H1 (cell line): ENCODE results near the gene CTNNA3. TPM values are rescaled to one million over a fixed set of nuclear protein-coding genes. Genes with fewer than 3 reads are reported as not detected.

ENCODE experiments used
- CTCF ChIA-PET: fragments of 300-600 bp; sonication (Branson Sonifier 250); formaldehyde crosslinking; loops from one replicate; lab custom pipeline; 2021; ENCODE audit not compliant: partially characterized antibody; lab: Charles Lee
- POLR2A ChIA-PET: fragments of 300-600 bp; sonication (Branson Sonifier 250); formaldehyde crosslinking; loops from one replicate; lab custom pipeline; 2021; ENCODE audit warnings: inconsistent platforms; ENCODE audit not compliant: partially characterized antibody; lab: Charles Lee
- DNase-seq, 2 experiments: peaks; one replicate each; pipeline versions ENCODE4 v3.0.0 to v3.0.0-alpha.2; 2010 to 2022; ENCODE audit warnings: low spot score in 2 of 2, low read depth in 1 of 2, mixed read lengths in 1 of 2
- FAIRE-seq: peaks from 2 replicates; lab custom pipeline; 2011; peaks lifted over from hg19 to GRCh38; lab: Jason Lieb, UNC
- H2AFZ ChIP-seq: 2 replicates; pipeline ENCODE4 v1.8.1; 2012; ENCODE audit warnings: low read length, inconsistent platforms
- H2AK5ac ChIP-seq: 2 replicates; pipeline ENCODE4 v1.6.1; 2013; ENCODE audit warnings: low read depth, low read length
- H2BK120ac ChIP-seq: replicated peaks from 2 replicates; pipeline ENCODE3; 2013; ENCODE audit warnings: low read depth, low read length, inconsistent platforms
- H2BK12ac ChIP-seq: 2 replicates; pipeline ENCODE4 v1.6.1; 2013; ENCODE audit warnings: low read depth, low read length
- H2BK15ac ChIP-seq: 2 replicates; pipeline ENCODE4 v1.6.1; 2013; ENCODE audit warnings: low read length
- H2BK20ac ChIP-seq: 2 replicates; pipeline ENCODE4 v1.6.1; 2013; ENCODE audit warnings: low read length
- H2BK5ac ChIP-seq: 2 replicates; pipeline ENCODE4 v1.6.1; 2013; ENCODE audit warnings: low read depth, low read length
- H3K14ac ChIP-seq: 2 replicates; pipeline ENCODE4 v1.6.1; 2013; ENCODE audit warnings: inconsistent platforms; ENCODE audit not compliant: insufficient read length
- H3K18ac ChIP-seq: 2 replicates; pipeline ENCODE4 v1.6.1; 2013; ENCODE audit warnings: low read length; ENCODE audit errors: extremely low read depth
- H3K23ac ChIP-seq: 2 replicates; pipeline ENCODE4 v1.6.1; 2013; ENCODE audit warnings: inconsistent platforms; ENCODE audit not compliant: insufficient read length
- H3K23me2 ChIP-seq: 2 replicates; pipeline ENCODE4 v1.6.1; 2013; ENCODE audit warnings: low read depth, low read length
- H3K27ac ChIP-seq: 2 replicates; pipeline ENCODE4 v1.6.1; 2011; ENCODE audit warnings: low read depth, low read length, inconsistent platforms
- H3K27me3 ChIP-seq, 4 experiments: replicated peaks in 1 of 4; 1 replicate in 1 of 4; 2 replicates in 3 of 4; pipeline versions ENCODE4 v1.6.1 to v1.8.1; 2011 to 2013; ENCODE audit warnings: low read length in 3 of 4, mild to moderate bottlenecking in 3 of 4, inconsistent platforms in 2 of 4, mixed read lengths in 2 of 4, moderate library complexity in 1 of 4; ENCODE audit not compliant: control insufficient read depth in 3 of 4, insufficient read depth in 3 of 4; ENCODE audit errors: extremely low read depth in 1 of 4
- H3K36me3 ChIP-seq, 4 experiments: 2 replicates each; pipeline versions ENCODE4 v1.6.1 to v1.8.1; 2011 to 2013; ENCODE audit warnings: mild to moderate bottlenecking in 4 of 4, low read length in 3 of 4, moderate library complexity in 2 of 4, control low read depth in 1 of 4, inconsistent platforms in 1 of 4; ENCODE audit not compliant: insufficient read depth in 4 of 4, control insufficient read depth in 2 of 4
- H3K4ac ChIP-seq: replicated peaks from 2 replicates; pipeline ENCODE3; 2013; ENCODE audit warnings: low read length, low read depth, mixed read lengths, inconsistent platforms; ENCODE audit not compliant: insufficient read length
- H3K4me1 ChIP-seq, 4 experiments: replicated peaks in 1 of 4; 1 replicate in 1 of 4; 2 replicates in 3 of 4; pipeline versions ENCODE4 v1.6.1 to v1.8.1; 2011 to 2013; ENCODE audit warnings: low read length in 3 of 4, inconsistent platforms in 2 of 4, mixed read lengths in 1 of 4; ENCODE audit not compliant: insufficient read depth in 4 of 4, control insufficient read depth in 3 of 4
- H3K4me2 ChIP-seq, 2 experiments: 2 replicates each; pipeline versions ENCODE4 v1.6.1 to v1.8.1; 2011 to 2013; ENCODE audit warnings: low read depth in 2 of 2, low read length in 2 of 2, control low read depth in 1 of 2, inconsistent platforms in 1 of 2, mild to moderate bottlenecking in 1 of 2; ENCODE audit not compliant: insufficient read depth in 1 of 2
- H3K4me3 ChIP-seq, 4 experiments: fragments of 200-600, 300-600 bp in 1 of 4; sonication (generic), shearing (Covaris generic), sonication (Bioruptor Twin) in 1 of 4; 2 replicates each; pipeline versions ENCODE4 v1.5.1 to v1.8.1; 2011 to 2016; ENCODE audit warnings: low read length in 4 of 4, low read depth in 3 of 4, control low read depth in 2 of 4, inconsistent platforms in 2 of 4, mild to moderate bottlenecking in 2 of 4, mixed read lengths in 1 of 4, moderate library complexity in 1 of 4; ENCODE audit not compliant: insufficient read depth in 2 of 4; ENCODE audit errors: extremely low read depth in 1 of 4
- H3K56ac ChIP-seq: replicated peaks from 2 replicates; pipeline ENCODE3; 2013; ENCODE audit warnings: low read depth, mild to moderate bottlenecking, mixed read lengths, low read length, inconsistent platforms; ENCODE audit not compliant: insufficient read length
- H3K79me1 ChIP-seq: 2 replicates; pipeline ENCODE4 v1.6.1; 2013; ENCODE audit warnings: low read depth, low read length, control low read depth
- H3K79me2 ChIP-seq, 2 experiments: 2 replicates each; pipeline versions ENCODE4 v1.6.1 to v1.8.1; 2012 to 2013; ENCODE audit warnings: low read length in 2 of 2, mild to moderate bottlenecking in 2 of 2, inconsistent platforms in 1 of 2; ENCODE audit not compliant: insufficient read depth in 2 of 2, control insufficient read depth in 1 of 2
- H3K9ac ChIP-seq, 4 experiments: replicated peaks in 1 of 4; 1 replicate in 1 of 4; 2 replicates in 3 of 4; pipeline versions ENCODE4 v1.6.1 to v1.8.1; 2011 to 2013; ENCODE audit warnings: low read depth in 3 of 4, low read length in 3 of 4, control low read depth in 2 of 4, mild to moderate bottlenecking in 2 of 4, moderate library complexity in 2 of 4, inconsistent platforms in 1 of 4; ENCODE audit errors: extremely low read depth in 1 of 4
- H3K9me3 ChIP-seq, 2 experiments: 2 replicates each; pipeline versions ENCODE4 v1.6.1 to v1.8.1; 2012 to 2013; ENCODE audit warnings: mild to moderate bottlenecking in 2 of 2, moderate library complexity in 2 of 2, control low read depth in 1 of 2, inconsistent platforms in 1 of 2, low read depth in 1 of 2, low read length in 1 of 2, mixed read lengths in 1 of 2; ENCODE audit not compliant: insufficient read depth in 2 of 2
- H4K20me1 ChIP-seq, 2 experiments: replicated peaks in 1 of 2; 2 replicates each; pipeline versions ENCODE3 to v1.8.1; 2011 to 2013; ENCODE audit warnings: inconsistent platforms in 2 of 2, low read length in 2 of 2, mild to moderate bottlenecking in 1 of 2; ENCODE audit not compliant: insufficient read depth in 2 of 2, control insufficient read depth in 1 of 2
- H4K5ac ChIP-seq: 2 replicates; pipeline ENCODE4 v1.6.1; 2013; ENCODE audit warnings: low read length, low read depth, mixed read lengths, inconsistent platforms; ENCODE audit not compliant: insufficient read length
- H4K8ac ChIP-seq: 2 replicates; pipeline ENCODE4 v1.8.0; 2013; ENCODE audit warnings: mild to moderate bottlenecking, moderate library complexity, low read length, inconsistent platforms; ENCODE audit not compliant: insufficient read depth; ENCODE audit errors: extremely low read depth
- H4K91ac ChIP-seq: replicated peaks from 2 replicates; pipeline ENCODE3; 2013; ENCODE audit warnings: low read length, mixed read lengths, inconsistent platforms; ENCODE audit not compliant: insufficient read length
- MAX ChIP-seq: IDR thresholded peaks from 2 replicates; pipeline ENCODE4 v1.6.1; 2012; ENCODE audit warnings: inconsistent platforms
- WGBS, 2 experiments: shearing (Covaris generic) in 1 of 2; methylation state at CpG; one replicate each; pipeline versions ENCODE4 v1.1.6 to v1.1.7; 2013 to 2015; ENCODE audit warnings: low lambda C conversion rate in 2 of 2, mixed read lengths in 2 of 2, inconsistent platforms in 1 of 2, low coverage in 1 of 2, missing lambda C conversion rate in 1 of 2; ENCODE audit not compliant: insufficient replicate concordance in 2 of 2, insufficient coverage in 1 of 2, insufficient read length in 1 of 2; ENCODE audit errors: extremely low coverage in 1 of 2, missing lambda C conversion rate in 1 of 2; 5-methylcytosine and 5-hydroxymethylcytosine counted together
- polyA plus RNA-seq, 7 experiments: library from polyadenylated mRNA; depleted of rRNA in 3 of 7; stranded (reverse) in 5 of 7; unstranded in 2 of 7; fragments of >200 nt in 5 of 7; fragments of 200-250 nt in 2 of 7; gene quantifications; 1 replicate in 5 of 7; 2 replicates in 1 of 7; 4 replicates in 1 of 7; pipeline versions ENCODE4 v1.2.1 to v1.2.3, GENCODE V29; 2011 to 2013; ENCODE audit warnings: missing spikeins in 2 of 7, mixed read lengths in 2 of 7
- total RNA-seq: library from RNA; stranded (reverse); fragmentation: NEBNext Ultra II Directional; extraction: Animal tissue kit (Norgen Biotek cat#: 25700); gene quantifications from 2 replicates; pipeline ENCODE4 v1.2.1, GENCODE V29; 2021
- TF ChIP-seq, protein P1 (sequence below), 3 experiments: IDR thresholded peaks; 1 replicate in 2 of 3; 2 replicates in 1 of 3; pipeline versions ENCODE4 v1.5.1 to v1.6.1; 2011; ENCODE audit warnings: low read length in 3 of 3, mild to moderate bottlenecking in 3 of 3, inconsistent platforms in 2 of 3, low read depth in 1 of 3, moderate library complexity in 1 of 3; ENCODE audit not compliant: insufficient read depth in 1 of 3; ENCODE audit errors: control extremely low read depth in 1 of 3

CTNNA3 gene
- total and polyA plus RNA-seq, 2 of the 8 experiments (the other 6 are each of a cell fraction or from before 2014, with no cell fraction given): 1.3 to 1.5 TPM

GRCh38 chr10:66455304-66455703 lies 1240.7 kb downstream of the CTNNA3 start:
- DNase-seq: no peak
- Histone ChIP-seq H3K56ac (no peak overlapping the region), H3K18ac (no peak overlapping the region), H3K9ac (no peak overlapping the region), H3K79me1 (no peaks in the 10 kb centered on the region), H3K4me3 (no peak overlapping the region), H3K14ac (no peak overlapping the region), H4K5ac (no peak overlapping the region), H2AFZ (no peak overlapping the region), H3K23me2 (no peaks in the 10 kb centered on the region), H4K20me1 (no peaks in the 10 kb centered on the region), H2BK15ac (no peak overlapping the region), H2AK5ac (no peak overlapping the region), H3K4me1 (no peaks in the 10 kb centered on the region), H2BK5ac (no peak overlapping the region), H4K8ac (no peak overlapping the region), H3K23ac (no peak overlapping the region), H4K91ac (no peak overlapping the region), H2BK20ac (no peak overlapping the region), H2BK12ac (no peak overlapping the region), H2BK120ac (no peak overlapping the region), H3K27ac (no peak overlapping the region), H3K36me3 (no peaks in the 10 kb centered on the region), H3K27me3 (no peaks in the 10 kb centered on the region), H3K4ac (no peak overlapping the region), H3K79me2 (no peaks in the 10 kb centered on the region), H3K9me3 (peaks cover 0 to 8% of the 10 kb centered on the region in 2 experiments; a peak in 1 of 4 replicates), H3K4me2 (no peak overlapping the region)
- ChIA-PET POLR2A (no interaction called here), CTCF (interaction anchor here (0.5 kb wide), 1 partner anchor 1222 kb away, joined by 3 read pairs; no protein-coding TSS in a partner anchor)
- 93% methylated on average over 2 of the region's 2 CpGs; no CpG with 5 or more reads in 1 of the 2 experiments for WGBS, 2 experiments
- FAIRE-seq: no peak
- TF ChIP-seq, protein P1, sequence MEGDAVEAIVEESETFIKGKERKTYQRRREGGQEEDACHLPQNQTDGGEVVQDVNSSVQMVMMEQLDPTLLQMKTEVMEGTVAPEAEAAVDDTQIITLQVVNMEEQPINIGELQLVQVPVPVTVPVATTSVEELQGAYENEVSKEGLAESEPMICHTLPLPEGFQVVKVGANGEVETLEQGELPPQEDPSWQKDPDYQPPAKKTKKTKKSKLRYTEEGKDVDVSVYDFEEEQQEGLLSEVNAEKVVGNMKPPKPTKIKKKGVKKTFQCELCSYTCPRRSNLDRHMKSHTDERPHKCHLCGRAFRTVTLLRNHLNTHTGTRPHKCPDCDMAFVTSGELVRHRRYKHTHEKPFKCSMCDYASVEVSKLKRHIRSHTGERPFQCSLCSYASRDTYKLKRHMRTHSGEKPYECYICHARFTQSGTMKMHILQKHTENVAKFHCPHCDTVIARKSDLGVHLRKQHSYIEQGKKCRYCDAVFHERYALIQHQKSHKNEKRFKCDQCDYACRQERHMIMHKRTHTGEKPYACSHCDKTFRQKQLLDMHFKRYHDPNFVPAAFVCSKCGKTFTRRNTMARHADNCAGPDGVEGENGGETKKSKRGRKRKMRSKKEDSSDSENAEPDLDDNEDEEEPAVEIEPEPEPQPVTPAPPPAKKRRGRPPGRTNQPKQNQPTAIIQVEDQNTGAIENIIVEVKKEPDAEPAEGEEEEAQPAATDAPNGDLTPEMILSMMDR (IDR thresholded peaks at IDR 0.05; ENCODE audit: control extremely low read depth in 1 of 3, insufficient read depth in 1 of 3, low read depth in 1 of 3, low read length in 3 of 3): peak in 1 of 3 experiments; percentile 11; a peak in 1 of 4 replicates
- no peak for TF ChIP-seq MAX
